Breast epithelium (tissue), 4 donors: Measurements from ENCODE around the gene KLHL21. TPM values are rescaled to one million over a fixed set of nuclear protein-coding genes. Genes with fewer than 3 reads are reported as not detected.
A peak's percentile ranks its signal among the peaks of the same experiment; 100 is the strongest.

Source experiments
- DNase-seq, 2 donors: peaks; one replicate each; pipeline ENCODE4 v3.0.0-alpha.2; 2019; ENCODE audit warnings: low spot score in 2 of 2
- H3K27ac ChIP-seq, 2 donors: fragments of 200-600 bp; sonication (generic) in 1 of 2; one replicate each; pipeline ENCODE4 v1.5.1; 2016 to 2019; ENCODE audit warnings: mild to moderate bottlenecking in 1 of 2
- H3K27me3 ChIP-seq, 2 donors: fragments of 200-600 bp; sonication (generic) in 1 of 2; one replicate each; pipeline versions ENCODE4 v1.5.1 to v1.6.0; 2017 to 2019; ENCODE audit warnings: control low read depth in 1 of 2, mild to moderate bottlenecking in 1 of 2
- H3K36me3 ChIP-seq: fragments of 200-600 bp; one replicate; pipeline ENCODE4 v1.5.1; 2019
- H3K4me1 ChIP-seq, 2 donors: fragments of 200-600 bp; sonication (generic); one replicate each; pipeline ENCODE4 v1.5.1; 2016 to 2019; ENCODE audit warnings: control low read depth in 1 of 2
- H3K4me3 ChIP-seq, 3 donors: fragments of 200-600 bp; sonication (generic); 1 replicate in 2 of 3; 2 replicates in 1 of 3; pipeline ENCODE4 v1.5.1; 2016 to 2019; ENCODE audit warnings: mild to moderate bottlenecking in 3 of 3, moderate library complexity in 2 of 3
- H3K9me3 ChIP-seq, 2 donors: fragments of 200-600 bp; sonication (generic) in 1 of 2; one replicate each; pipeline ENCODE4 v1.5.1; 2016 to 2019; ENCODE audit warnings: control low read depth in 1 of 2
- POLR2A ChIP-seq: fragments of 450-650 bp; IDR thresholded peaks from one replicate; pipeline ENCODE4 v1.6.1; 2016; ENCODE audit warnings: antibody characterized with exemption, mild to moderate bottlenecking, moderate library complexity
- POLR2AphosphoS5 ChIP-seq, 3 donors: sonication (generic); formaldehyde crosslinking; IDR thresholded peaks; one replicate each; pipeline ENCODE4 v1.6.1; 2017; ENCODE audit warnings: antibody characterized with exemption in 3 of 3
- intact Hi-C: fragments of 100-400 bp; cut with DNase I; formaldehyde crosslinking; loops from one replicate; pipeline ENCODE4 v1.15.1; 2023; ENCODE audit warnings: low total_unique reads
- total RNA-seq, 3 donors: library from RNA; depleted of rRNA; stranded (reverse); fragments of >200 nt; gene quantifications; one replicate each; pipeline ENCODE4 v1.1.0, GENCODE V29; 2016
- TF ChIP-seq, protein P1 (sequence below), 3 donors: fragments of 450-650 bp; IDR thresholded peaks; one replicate each; pipeline ENCODE4 v1.5.1; 2016 to 2017; ENCODE audit warnings: antibody characterized with exemption in 3 of 3, mild to moderate bottlenecking in 3 of 3, moderate library complexity in 3 of 3

Gene KLHL21
- total RNA-seq, 3 donors from 2014 or later: 45.2 to 61.3 (median 58.1) TPM

DNA sequence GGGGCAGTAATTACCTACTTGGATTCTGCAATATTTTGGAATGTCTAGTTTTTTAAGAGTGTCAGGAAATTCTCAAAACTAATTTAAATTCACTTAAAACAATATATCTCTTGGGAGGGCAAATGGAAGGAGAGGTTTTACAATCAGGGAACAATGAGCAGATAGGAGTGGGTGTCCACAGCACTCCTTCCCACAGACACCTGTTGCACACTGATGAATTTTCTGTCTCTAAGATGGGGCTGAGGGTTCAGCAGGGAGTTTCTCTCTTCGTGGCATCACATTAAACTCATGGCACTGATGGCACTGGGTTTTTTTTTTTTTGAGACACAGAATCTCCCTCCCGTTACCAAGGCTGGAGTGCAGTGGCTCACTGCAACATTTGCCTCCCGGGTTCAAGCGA lies 16.4 kb upstream of the KLHL21 start:
- TF ChIP-seq POLR2AphosphoS5 (IDR thresholded peaks at IDR 0.05) (no peak), POLR2A (no peak)
- TF ChIP-seq, protein P1, sequence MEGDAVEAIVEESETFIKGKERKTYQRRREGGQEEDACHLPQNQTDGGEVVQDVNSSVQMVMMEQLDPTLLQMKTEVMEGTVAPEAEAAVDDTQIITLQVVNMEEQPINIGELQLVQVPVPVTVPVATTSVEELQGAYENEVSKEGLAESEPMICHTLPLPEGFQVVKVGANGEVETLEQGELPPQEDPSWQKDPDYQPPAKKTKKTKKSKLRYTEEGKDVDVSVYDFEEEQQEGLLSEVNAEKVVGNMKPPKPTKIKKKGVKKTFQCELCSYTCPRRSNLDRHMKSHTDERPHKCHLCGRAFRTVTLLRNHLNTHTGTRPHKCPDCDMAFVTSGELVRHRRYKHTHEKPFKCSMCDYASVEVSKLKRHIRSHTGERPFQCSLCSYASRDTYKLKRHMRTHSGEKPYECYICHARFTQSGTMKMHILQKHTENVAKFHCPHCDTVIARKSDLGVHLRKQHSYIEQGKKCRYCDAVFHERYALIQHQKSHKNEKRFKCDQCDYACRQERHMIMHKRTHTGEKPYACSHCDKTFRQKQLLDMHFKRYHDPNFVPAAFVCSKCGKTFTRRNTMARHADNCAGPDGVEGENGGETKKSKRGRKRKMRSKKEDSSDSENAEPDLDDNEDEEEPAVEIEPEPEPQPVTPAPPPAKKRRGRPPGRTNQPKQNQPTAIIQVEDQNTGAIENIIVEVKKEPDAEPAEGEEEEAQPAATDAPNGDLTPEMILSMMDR (IDR thresholded peaks at IDR 0.05): no peak
- H3K4me3 ChIP-seq: no peak overlapping the region
- no peak for DNase-seq
- no peaks in the 10 kb centered on the region for H3K36me3 ChIP-seq
- H3K4me1 ChIP-seq: peaks cover 5 to 17% of the 10 kb centered on the region in 2 donors
- H3K27me3 ChIP-seq: no peaks in the 10 kb centered on the region
- no peaks in the 10 kb centered on the region for H3K9me3 ChIP-seq
- intact Hi-C loops: no loop called here
- H3K27ac ChIP-seq: no peak overlapping the region

DNA sequence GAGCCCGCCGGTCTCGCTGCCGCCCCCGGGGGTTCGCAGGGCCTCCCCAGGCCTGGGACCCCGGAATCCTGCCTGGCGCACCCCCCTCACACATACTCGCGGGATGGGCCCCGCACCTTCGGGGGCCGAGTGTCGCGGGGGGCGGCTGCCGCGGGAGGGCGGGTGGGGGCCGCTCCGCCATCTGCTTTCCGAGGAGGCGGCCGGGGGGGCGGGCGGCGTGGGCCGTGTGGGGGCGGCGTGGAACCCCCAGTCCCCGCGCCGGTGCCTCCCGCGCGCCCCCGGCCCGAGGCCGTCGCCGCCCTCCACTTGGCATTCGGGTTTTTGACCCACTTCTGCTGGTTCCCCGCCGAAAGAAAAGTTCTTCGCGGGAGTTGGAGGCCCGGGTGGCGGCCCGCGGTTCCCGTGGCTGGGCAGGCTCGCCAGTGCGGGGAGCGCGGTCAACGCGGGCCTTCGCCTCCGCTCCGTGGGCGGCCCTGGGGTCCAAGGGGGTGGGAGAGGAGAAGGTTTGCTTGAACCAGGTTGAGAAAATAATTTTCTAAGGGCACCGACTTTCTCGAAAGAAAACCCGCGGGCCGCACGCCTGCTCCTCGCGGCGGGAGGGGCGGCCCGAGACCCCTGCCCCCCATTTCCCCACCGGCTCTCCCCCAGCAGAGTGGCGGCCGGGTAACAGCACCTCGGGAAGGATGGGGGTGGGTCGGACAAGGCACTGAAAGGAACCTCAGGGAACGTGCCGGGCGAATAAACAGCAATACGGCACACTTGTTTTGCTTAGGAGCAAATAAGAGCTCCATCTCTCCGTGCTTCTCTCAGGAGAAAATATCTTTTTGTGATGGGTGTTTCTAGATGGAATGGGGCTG lies 12.5 kb upstream of the KLHL21 start:
- peaks cover 0 to 7% of the 10 kb centered on the region in 2 donors for H3K4me1 ChIP-seq
- peak overlapping the region; percentile 98 to 99 for H3K27ac ChIP-seq
- H3K4me3 ChIP-seq: peak overlapping the region; percentile 96 to 100 (median 99)
- TF ChIP-seq POLR2A (no peak), POLR2AphosphoS5 (IDR thresholded peaks at IDR 0.05) (no peak)
- TF ChIP-seq, protein P1 (IDR thresholded peaks at IDR 0.05): no peak
- H3K27me3 ChIP-seq: no peaks in the 10 kb centered on the region
- intact Hi-C loops: no loop called here
- no peaks in the 10 kb centered on the region for H3K9me3 ChIP-seq
- DNase-seq: no peak
- H3K36me3 ChIP-seq: no peaks in the 10 kb centered on the region

DNA sequence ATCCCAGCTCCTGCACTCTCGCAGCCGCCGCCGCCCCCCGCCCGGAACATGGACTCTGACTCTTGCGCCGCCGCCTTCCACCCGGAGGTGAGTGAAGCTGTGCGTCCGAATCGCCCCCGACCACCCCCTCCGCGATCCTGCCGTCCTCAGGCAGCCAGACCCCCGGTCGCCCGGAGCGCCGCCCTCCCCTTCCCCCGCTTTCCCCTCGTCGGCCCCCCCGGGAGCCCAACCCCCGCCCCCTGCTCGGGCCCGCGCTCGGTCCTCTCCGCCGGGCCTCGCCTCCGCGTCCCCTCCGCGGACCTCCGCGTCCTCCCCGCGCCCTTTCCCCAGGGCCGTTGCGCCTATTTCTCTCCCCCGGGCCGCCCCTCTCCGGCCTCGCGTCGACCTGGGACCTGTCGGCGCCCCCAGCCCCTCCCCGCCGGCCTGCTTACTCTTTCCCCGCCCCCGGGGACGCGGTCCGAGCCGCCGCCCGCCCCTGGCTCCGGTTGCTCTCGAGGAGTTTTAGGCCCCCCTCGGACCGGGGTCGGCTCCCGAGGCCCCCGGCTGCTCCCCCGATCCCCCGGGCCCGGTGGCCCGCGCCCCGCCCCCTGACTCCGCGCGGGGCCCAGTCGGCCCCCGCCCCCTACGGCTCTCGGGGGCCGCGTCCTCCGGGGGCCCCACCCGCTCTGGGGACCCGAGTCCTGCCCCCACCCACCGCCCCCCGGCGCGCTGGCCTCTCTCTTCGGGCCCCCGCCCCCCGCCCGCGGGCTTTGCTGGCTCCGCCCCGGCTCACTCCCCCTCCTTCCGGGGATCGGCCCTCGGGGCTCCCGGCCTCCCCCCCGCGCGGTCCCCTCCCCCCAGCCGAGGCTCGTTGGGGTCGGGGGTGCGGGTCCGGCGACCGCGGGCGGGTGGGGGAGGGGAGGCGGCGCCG lies 11.6 kb upstream of the KLHL21 start:
- DNase-seq: peak in 1 of 2 donors; percentile 63
- H3K4me1 ChIP-seq: peaks cover 0 to 7% of the 10 kb centered on the region in 2 donors

DNA sequence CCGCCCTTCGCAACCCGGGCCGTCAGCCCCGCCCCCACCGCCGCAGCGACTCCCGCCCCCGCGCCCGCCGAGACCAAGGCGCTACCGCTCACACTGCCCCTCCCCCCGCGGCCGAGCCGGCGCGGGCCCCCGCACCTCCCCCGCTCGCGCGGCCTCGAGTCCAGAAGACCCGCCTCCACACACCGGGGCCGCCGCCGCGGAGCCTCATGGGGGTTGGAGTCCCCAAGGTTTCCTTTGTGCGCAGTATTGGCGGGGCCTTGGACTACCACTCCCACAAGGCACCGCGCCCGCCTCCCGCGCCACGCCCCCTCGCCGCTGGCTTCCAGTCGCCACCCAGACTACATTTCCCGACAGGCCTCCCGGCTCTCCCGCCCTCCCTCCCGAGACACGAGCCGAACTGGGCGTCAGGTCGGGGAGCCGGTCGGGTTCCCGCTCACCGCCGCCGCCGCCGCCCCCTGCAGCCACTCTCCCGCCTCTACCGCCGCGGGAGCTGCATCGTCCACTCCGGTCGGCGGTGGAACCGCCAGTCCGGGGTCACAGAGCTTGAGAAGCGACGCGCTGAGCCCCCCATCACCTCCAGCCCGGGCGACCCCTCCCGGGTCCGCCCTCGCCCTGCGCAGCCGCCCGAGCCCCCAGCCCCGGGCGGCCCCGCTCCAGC lies 10.8 kb upstream of the KLHL21 start, which contains the start of gene PHF13:
PHF13 (plus strand) TSS at position 371 of the 658 bp plus-strand sequence. CDS start 336 bp downstream, outside the sequence.
- intact Hi-C loops: no loop called here
- H3K27ac ChIP-seq: peak within 1 kb of the TSS; percentile 98 to 99

More for the DNA sequence above, 11.6 kb upstream of the KLHL21 start:
- Histone ChIP-seq H3K27ac (peak overlapping the region; percentile 98 to 99), H3K36me3 (no peaks in the 10 kb centered on the region), H3K9me3 (no peaks in the 10 kb centered on the region), H3K27me3 (no peaks in the 10 kb centered on the region), H3K4me3 (peak overlapping the region; percentile 96 to 100 (median 99))
- TF ChIP-seq, protein P1 (IDR thresholded peaks at IDR 0.05): no peak
- TF ChIP-seq POLR2A (no peak), POLR2AphosphoS5 (IDR thresholded peaks at IDR 0.05) (no peak)
- intact Hi-C loops: no loop called here

More for the DNA sequence above, 10.8 kb upstream of the KLHL21 start, which contains the start of gene PHF13:
- Histone ChIP-seq H3K36me3 (no peaks in the 10 kb centered on the region), H3K4me3 (peak within 1 kb of the TSS; percentile 96 to 100 (median 99)), H3K27me3 (no peaks in the 10 kb centered on the region), H3K4me1 (peaks cover 0 to 7% of the 10 kb centered on the region in 2 donors), H3K9me3 (no peaks in the 10 kb centered on the region)
- peak; percentile 100 for DNase-seq
- TF ChIP-seq, protein P1 (IDR thresholded peaks at IDR 0.05): no peak
- TF ChIP-seq POLR2A (peak; percentile 51), POLR2AphosphoS5 (IDR thresholded peaks at IDR 0.05) (peak; percentile 63 to 76 (median 71))
